ENCODE measurements around the gene MTUS2.
"Not testable (repeated sequence)": the region's sequence is repeated elsewhere in the genome, so short reads cannot be mapped to it uniquely, and the experiment has no call there.

The MTUS2 gene

DNA sequence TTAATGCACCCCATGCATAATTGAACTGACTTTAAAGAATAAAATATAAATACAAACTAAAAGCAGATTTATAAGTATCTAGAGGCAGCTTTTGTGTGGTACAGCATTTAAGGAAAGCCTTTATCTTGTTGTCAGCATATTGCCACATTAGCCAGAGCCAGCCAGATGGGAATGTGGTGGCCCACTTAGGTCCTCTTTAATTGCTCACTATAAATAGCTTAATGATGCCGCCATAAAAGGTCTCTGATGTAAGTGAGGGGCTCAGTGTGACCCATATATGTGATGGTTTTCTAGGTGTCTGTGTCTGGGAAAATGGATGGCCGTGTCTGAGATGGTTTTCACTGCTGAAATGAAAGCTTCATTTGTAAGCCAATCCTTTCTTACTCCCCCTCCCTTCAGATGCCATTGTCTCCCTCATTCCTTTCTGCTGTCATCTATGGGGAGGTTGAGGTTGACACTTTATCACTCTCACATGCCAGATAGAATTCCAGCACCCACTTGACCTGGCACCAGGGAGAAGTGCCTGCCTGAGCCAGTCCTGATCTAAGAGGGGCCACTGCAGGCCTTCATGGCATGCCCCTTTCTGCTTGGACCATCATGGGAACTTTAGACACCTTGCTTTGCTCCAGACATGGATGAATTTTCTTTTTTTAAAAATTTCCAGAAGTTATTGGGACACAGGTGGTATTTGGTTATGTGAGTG lies 135.3 kb downstream of the MTUS2 start:
- no peak for DNase-seq (ENCODE audit: insufficient read length, low spot score)
- FAIRE-seq, result no peak

DNA sequence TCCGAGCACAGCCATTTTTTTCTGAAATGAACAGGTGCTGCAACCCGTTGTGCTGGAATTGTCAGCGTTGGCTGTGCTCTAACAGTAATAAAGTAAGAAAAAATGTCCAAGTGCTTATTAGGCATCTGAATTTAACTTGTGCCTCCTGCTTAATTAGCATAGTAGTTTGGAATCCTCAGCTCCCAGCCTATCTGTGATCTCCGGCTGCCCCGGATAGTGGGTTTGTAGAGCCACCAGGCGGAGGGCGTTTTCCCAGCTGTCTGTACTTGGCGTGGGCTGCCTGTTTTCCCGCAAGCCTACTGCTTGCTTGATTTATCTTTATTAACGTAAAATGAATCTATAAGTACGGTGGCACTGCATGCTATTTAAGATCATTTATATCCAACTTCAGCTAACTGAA lies 137.9 kb downstream of the MTUS2 start:
- FAIRE-seq (no peak), DNase-seq (ENCODE audit: insufficient read length, low spot score) (no peak)

DNA sequence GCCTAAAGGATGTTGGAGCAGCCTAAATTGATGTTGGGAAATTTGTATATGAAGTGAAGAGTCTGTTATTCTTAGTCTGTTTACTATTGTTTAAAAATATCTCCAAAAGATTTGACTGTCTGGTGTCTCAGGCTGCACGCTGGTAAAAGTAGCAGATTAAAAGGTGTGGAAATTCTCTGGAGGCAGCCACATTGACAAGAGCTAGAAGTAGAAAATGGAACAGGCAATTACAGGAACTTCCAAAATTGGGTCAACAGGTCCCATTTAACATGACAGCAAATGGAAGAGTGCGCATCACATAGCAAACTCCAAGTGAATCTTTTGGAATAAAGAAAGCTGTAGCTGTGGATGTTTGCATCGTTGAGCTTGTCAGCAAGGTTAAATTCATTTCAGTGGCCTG lies 138.3 kb downstream of the MTUS2 start:
- FAIRE-seq (no peak), DNase-seq (ENCODE audit: insufficient read length, low spot score) (no peak)

DNA sequence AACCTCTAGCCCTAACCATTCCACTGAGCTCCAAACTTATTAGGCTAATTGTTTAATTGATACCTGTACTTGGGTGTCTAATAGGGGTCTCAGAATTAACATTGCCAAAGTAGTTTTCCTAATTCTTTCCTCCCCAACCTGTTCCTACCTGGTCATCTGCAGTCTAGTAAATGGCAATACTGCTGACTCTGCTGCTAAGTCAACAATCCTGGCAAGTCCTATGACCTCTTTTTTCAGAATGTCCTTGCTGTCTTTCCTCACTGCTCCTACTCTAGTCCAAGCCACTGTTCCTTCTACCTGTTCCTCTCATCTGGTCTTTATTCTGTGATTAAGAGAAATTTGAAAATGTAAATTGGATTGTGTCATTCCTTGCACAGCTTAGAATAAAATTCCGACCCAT lies 143.9 kb downstream of the MTUS2 start:
- FAIRE-seq (no peak), DNase-seq (ENCODE audit: insufficient read length, low spot score) (no peak)

DNA sequence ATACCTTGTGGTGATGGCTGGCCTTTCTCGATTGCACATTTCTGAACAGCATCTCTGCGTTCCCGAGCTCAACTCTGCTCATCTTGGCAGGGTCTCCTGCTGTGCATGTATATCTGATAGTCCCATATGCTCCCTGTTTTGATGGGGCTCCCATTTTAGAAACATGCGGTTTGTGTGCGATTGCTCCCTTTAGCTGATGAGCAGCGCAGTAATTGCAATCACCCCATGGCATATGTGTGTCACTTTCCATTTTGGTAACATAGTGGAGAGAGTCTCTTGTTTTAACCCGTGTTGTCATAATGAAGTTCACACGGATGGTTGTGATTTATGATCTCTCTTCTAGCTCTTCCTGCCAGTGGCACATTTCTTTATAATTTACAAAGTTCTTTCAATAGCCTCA lies 144.7 kb downstream of the MTUS2 start:
- DNase-seq (ENCODE audit: insufficient read length, low spot score) (no peak), FAIRE-seq (no peak)

- DNase-seq (ENCODE audit: insufficient read length, low spot score), result no peak
- no peak for FAIRE-seq
These were observed 147.1 kb downstream of the MTUS2 start for GRCh38 chr13:28967029-28967915.

GRCh38 chr13:28976195-28976594 lies 156.1 kb downstream of the MTUS2 start:
- FAIRE-seq (no peak), DNase-seq (ENCODE audit: insufficient read length, low spot score) (no peak)

DNA sequence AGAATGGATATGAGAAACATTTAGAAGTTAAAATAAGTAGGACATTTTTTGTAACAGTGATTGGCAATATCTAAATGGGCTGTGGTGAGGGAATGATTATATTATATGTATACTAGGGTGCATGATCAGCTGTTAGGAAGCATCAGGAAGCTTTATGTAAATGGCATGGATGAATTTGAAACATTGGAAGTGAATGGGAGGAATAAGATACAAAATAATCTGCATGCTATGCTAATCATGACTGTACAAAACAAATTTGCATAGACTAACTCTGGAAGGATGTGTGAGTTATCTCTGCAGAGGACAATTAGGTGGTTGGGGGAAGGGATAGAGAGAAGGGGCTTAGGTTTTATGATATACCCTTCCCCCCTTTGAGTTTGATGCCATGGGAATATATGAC lies 156.5 kb downstream of the MTUS2 start:
- DNase-seq (ENCODE audit: insufficient read length, low spot score) (no peak), FAIRE-seq (no peak)

- DNase-seq (ENCODE audit: insufficient read length, low spot score), result no peak
- no peak for FAIRE-seq
These were observed 158.4 kb downstream of the MTUS2 start for GRCh38 chr13:28978574-28978973.

GRCh38 chr13:28981530-28981929 lies 161.4 kb downstream of the MTUS2 start:
- FAIRE-seq (no peak), DNase-seq (ENCODE audit: insufficient read length, low spot score) (no peak)

GRCh38 chr13:28983641-28984040 lies 163.5 kb downstream of the MTUS2 start:
- DNase-seq (ENCODE audit: insufficient read length, low spot score) (no peak), FAIRE-seq (no peak)

GRCh38 chr13:28984326-28984725 lies 164.2 kb downstream of the MTUS2 start:
- DNase-seq (ENCODE audit: insufficient read length, low spot score) (no peak), FAIRE-seq (no peak)

GRCh38 chr13:28984825-28985224 lies 164.7 kb downstream of the MTUS2 start:
- FAIRE-seq, result no peak
- no peak for DNase-seq (ENCODE audit: insufficient read length, low spot score)

GRCh38 chr13:28990378-28990777 lies 170.2 kb downstream of the MTUS2 start:
- not testable (repeated sequence) for DNase-seq (ENCODE audit: insufficient read length, low spot score); FAIRE-seq

- FAIRE-seq (no peak), DNase-seq (ENCODE audit: insufficient read length, low spot score) (no peak)
These were observed 171.6 kb downstream of the MTUS2 start for GRCh38 chr13:28991764-28992163.

- FAIRE-seq, result no peak
- DNase-seq (ENCODE audit: insufficient read length, low spot score), result no peak
These were observed 180.7 kb downstream of the MTUS2 start for GRCh38 chr13:29000826-29001225.

GRCh38 chr13:29005035-29005762 lies 185.1 kb downstream of the MTUS2 start:
- DNase-seq (ENCODE audit: insufficient read length, low spot score), result no peak
- FAIRE-seq, result no peak

- no peak for FAIRE-seq
- no peak for DNase-seq (ENCODE audit: insufficient read length, low spot score)
These were observed 185.6 kb downstream of the MTUS2 start for GRCh38 chr13:29005763-29006120.

GRCh38 chr13:29006359-29006850 lies 186.3 kb downstream of the MTUS2 start:
- DNase-seq (ENCODE audit: insufficient read length, low spot score) (no peak), FAIRE-seq (no peak)

GRCh38 chr13:29008296-29008695 lies 188.2 kb downstream of the MTUS2 start:
- FAIRE-seq, result no peak

DNA sequence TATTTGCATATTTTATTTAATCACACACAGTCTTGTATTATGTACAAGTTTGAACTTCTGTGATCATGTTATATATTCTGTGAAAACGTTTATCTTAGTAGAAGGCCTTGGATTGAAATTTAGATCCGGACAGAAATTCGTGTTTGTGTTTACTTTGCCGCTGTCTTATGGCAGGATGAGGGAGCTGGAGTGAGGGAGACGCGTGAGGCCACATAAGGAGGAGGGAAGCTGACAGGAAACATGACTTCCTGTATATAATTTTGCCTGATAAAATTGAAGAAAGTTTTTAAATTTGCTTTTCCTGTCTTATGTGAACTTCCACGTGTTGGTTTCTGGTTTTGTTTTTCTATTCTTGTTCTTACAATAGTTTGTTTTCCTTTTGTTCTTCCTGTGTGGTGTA lies 200.2 kb downstream of the MTUS2 start:
- DNase-seq (ENCODE audit: insufficient read length, low spot score) (no peak), FAIRE-seq (no peak)

More at GRCh38 chr13:29008296-29008695, 188.2 kb downstream of the MTUS2 start:
- no peak for DNase-seq (ENCODE audit: insufficient read length, low spot score)
